CD4-positive, alpha-beta T cell (primary cell): ENCODE results near the gene NUB1. TPM values are rescaled to one million over a fixed set of nuclear protein-coding genes. Genes with fewer than 3 reads are reported as not detected.

ENCODE experiments used
- ATAC-seq: fragments of 200-7000 bp; cut with Tn5 transposase; one replicate; pipeline ENCODE4 v1.10.0; 2022; ENCODE audit warnings: mild to moderate bottlenecking; ENCODE audit not compliant: poor library complexity
- CTCF ChIA-PET: fragments of 350-600 bp; sonication (Branson Sonifier 250); formaldehyde crosslinking; loops from one replicate; lab custom pipeline; 2021; ENCODE audit warnings: antibody characterized with exemption, inconsistent platforms; lab: Charles Lee
- POLR2A ChIA-PET: fragments of 350-600 bp; sonication (Branson Sonifier 250); formaldehyde crosslinking; loops from one replicate; lab custom pipeline; 2021; ENCODE audit warnings: antibody characterized with exemption, inconsistent platforms; lab: Charles Lee
- DNase-seq, 14 experiments: peaks; one replicate each; pipeline ENCODE4 v3.0.0-alpha.2; 2013 to 2020; ENCODE audit warnings: mixed read lengths in 2 of 14
- H3K27ac ChIP-seq, 2 donors: one replicate each; pipeline versions ENCODE4 v1.5.1 to v1.7.0; 2013; ENCODE audit warnings: low read length in 2 of 2, low read depth in 1 of 2, mild to moderate bottlenecking in 1 of 2
- H3K27me3 ChIP-seq, 2 experiments: 1 replicate in 1 of 2; 2 replicates in 1 of 2; pipeline versions ENCODE4 v1.6.1 to v1.7.0; 2013; ENCODE audit warnings: low read length in 2 of 2, control low read depth in 1 of 2, mild to moderate bottlenecking in 1 of 2, moderate library complexity in 1 of 2; ENCODE audit not compliant: insufficient read depth in 2 of 2, control insufficient read depth in 1 of 2
- H3K36me3 ChIP-seq: one replicate; pipeline ENCODE4 v1.6.1; 2013; ENCODE audit warnings: low read length, control low read depth; ENCODE audit not compliant: insufficient read depth
- H3K4me1 ChIP-seq: one replicate; pipeline ENCODE4 v1.6.1; 2013; ENCODE audit warnings: low read length, control low read depth; ENCODE audit not compliant: insufficient read depth
- H3K4me3 ChIP-seq: one replicate; pipeline ENCODE4 v1.5.1; 2013; ENCODE audit warnings: mild to moderate bottlenecking, low read length, moderate library complexity
- H3K9me3 ChIP-seq, 2 experiments: 1 replicate in 1 of 2; 2 replicates in 1 of 2; pipeline versions ENCODE4 v1.6.1 to v1.7.0; 2013; ENCODE audit warnings: low read length in 2 of 2, mild to moderate bottlenecking in 2 of 2, control low read depth in 1 of 2, moderate library complexity in 1 of 2; ENCODE audit not compliant: control insufficient read depth in 1 of 2, insufficient read depth in 1 of 2
- H3K27ac Mint-ChIP-seq: one replicate; pipeline ENCODE4 v1.8.0; 2020; ENCODE audit warnings: mixed read lengths
- H3K27me3 Mint-ChIP-seq: one replicate; pipeline ENCODE4 v1.8.0; 2021; ENCODE audit warnings: mixed read lengths
- H3K36me3 Mint-ChIP-seq: one replicate; pipeline ENCODE4 v1.8.0; 2021; ENCODE audit warnings: low read depth, mixed read lengths
- H3K4me1 Mint-ChIP-seq: one replicate; pipeline ENCODE4 v1.8.0; 2021; ENCODE audit warnings: low read depth, mixed read lengths
- H3K4me3 Mint-ChIP-seq: one replicate; pipeline ENCODE4 v1.8.0; 2020; ENCODE audit warnings: mild to moderate bottlenecking, mixed read lengths
- H3K9me3 Mint-ChIP-seq: one replicate; pipeline ENCODE4 v1.8.0; 2020; ENCODE audit warnings: mixed read lengths
- CTCF ChIP-seq: fragments of 200-600 bp; IDR thresholded peaks from one replicate; pipeline ENCODE4 v1.8.0; 2022; ENCODE audit warnings: antibody characterized with exemption, mild to moderate bottlenecking
- intact Hi-C, 2 experiments: fragments of 100-400 bp; cut with DNase I in 1 of 2; cut with micrococcal nuclease in 1 of 2; formaldehyde crosslinking; loops; one replicate each; pipeline versions ENCODE4 v1.15.1 to v1.9.0; 2023 to 2025; cut with DNase I, micrococcal nuclease
- total RNA-seq, 174 experiments: library from RNA in 2 of 174; stranded (reverse) in 2 of 174; gene quantifications; one replicate each; pipeline ENCODE4 v1.2.3 and lab custom pipeline; 2021 to 2026

Gene NUB1
- total RNA-seq, 2 experiments from 2014 or later = 86.0 to 90.4 TPM

GRCh38 chr7:151388430-151388829 lies 46.8 kb downstream of the NUB1 start:
- Histone ChIP-seq H3K36me3 (no peaks in the 10 kb centered on the region), H3K27me3 (no peaks in the 10 kb centered on the region), H3K9me3 (no peaks in the 10 kb centered on the region), H3K4me1 (peaks cover 4% of the 10 kb centered on the region), H3K4me3 (no peak overlapping the region), H3K27ac (no peak overlapping the region)
- ATAC-seq (no peak), DNase-seq (no peak)
- no peaks in the 10 kb centered on the region for H3K36me3 Mint-ChIP-seq
- H3K4me1 Mint-ChIP-seq = no peaks in the 10 kb centered on the region
- H3K27me3 Mint-ChIP-seq = peaks cover 20% of the 10 kb centered on the region
- no peaks in the 10 kb centered on the region for H3K9me3 Mint-ChIP-seq
- POLR2A ChIA-PET = no interaction called here
- intact Hi-C loops = no loop called here
- TF ChIP-seq CTCF = no peak
- H3K27ac Mint-ChIP-seq = no peak overlapping the region
- H3K4me3 Mint-ChIP-seq = no peak overlapping the region
- CTCF ChIA-PET = no interaction called here

GRCh38 chr7:151389096-151389767 lies 47.6 kb downstream of the NUB1 start:
- Mint-ChIP-seq H3K4me1 (no peaks in the 10 kb centered on the region), H3K36me3 (no peaks in the 10 kb centered on the region), H3K4me3 (no peak overlapping the region), H3K27ac (no peak overlapping the region), H3K27me3 (peaks cover 12% of the 10 kb centered on the region), H3K9me3 (no peaks in the 10 kb centered on the region)
- peaks cover 4% of the 10 kb centered on the region for H3K4me1 ChIP-seq
- CTCF ChIA-PET = no interaction called here
- POLR2A ChIA-PET = no interaction called here
- no peaks in the 10 kb centered on the region for H3K27me3 ChIP-seq
- no peaks in the 10 kb centered on the region for H3K9me3 ChIP-seq
- no peak overlapping the region for H3K27ac ChIP-seq
- H3K4me3 ChIP-seq = no peak overlapping the region
- ATAC-seq (no peak), DNase-seq (no peak)
- intact Hi-C loops = no loop called here
- TF ChIP-seq CTCF = no peak
- no peaks in the 10 kb centered on the region for H3K36me3 ChIP-seq

- no peak overlapping the region for H3K27ac Mint-ChIP-seq
- POLR2A ChIA-PET = no interaction called here
- intact Hi-C loops = no loop called here
- H3K4me3 Mint-ChIP-seq = no peak overlapping the region
- ATAC-seq = no peak
- no peak for TF ChIP-seq CTCF
- Histone ChIP-seq H3K27me3 (no peaks in the 10 kb centered on the region), H3K4me3 (no peak overlapping the region), H3K36me3 (no peaks in the 10 kb centered on the region), H3K9me3 (no peaks in the 10 kb centered on the region), H3K27ac (no peak overlapping the region), H3K4me1 (peaks cover 4% of the 10 kb centered on the region)
- DNase-seq = no peak
- CTCF ChIA-PET = no interaction called here
- peaks cover 10% of the 10 kb centered on the region for H3K27me3 Mint-ChIP-seq
- H3K36me3 Mint-ChIP-seq = no peaks in the 10 kb centered on the region
- H3K4me1 Mint-ChIP-seq = no peaks in the 10 kb centered on the region
- no peaks in the 10 kb centered on the region for H3K9me3 Mint-ChIP-seq
Observed at GRCh38 chr7:151389768-151390597, 48.4 kb downstream of the NUB1 start.
